ENCODE results near the gene ARHGAP45. TPM values are rescaled to one million over a fixed set of nuclear protein-coding genes. Genes with fewer than 3 reads are reported as not detected.
A peak's percentile ranks its signal among the peaks of the same experiment; 100 is the strongest.

The ARHGAP45 gene
- total and polyA plus RNA-seq, 9 of the 15 experiments (the other 6 are each of a cell fraction or from before 2014, with no cell fraction given): 0.08 to 22.1 (median 4.2) TPM

DNA sequence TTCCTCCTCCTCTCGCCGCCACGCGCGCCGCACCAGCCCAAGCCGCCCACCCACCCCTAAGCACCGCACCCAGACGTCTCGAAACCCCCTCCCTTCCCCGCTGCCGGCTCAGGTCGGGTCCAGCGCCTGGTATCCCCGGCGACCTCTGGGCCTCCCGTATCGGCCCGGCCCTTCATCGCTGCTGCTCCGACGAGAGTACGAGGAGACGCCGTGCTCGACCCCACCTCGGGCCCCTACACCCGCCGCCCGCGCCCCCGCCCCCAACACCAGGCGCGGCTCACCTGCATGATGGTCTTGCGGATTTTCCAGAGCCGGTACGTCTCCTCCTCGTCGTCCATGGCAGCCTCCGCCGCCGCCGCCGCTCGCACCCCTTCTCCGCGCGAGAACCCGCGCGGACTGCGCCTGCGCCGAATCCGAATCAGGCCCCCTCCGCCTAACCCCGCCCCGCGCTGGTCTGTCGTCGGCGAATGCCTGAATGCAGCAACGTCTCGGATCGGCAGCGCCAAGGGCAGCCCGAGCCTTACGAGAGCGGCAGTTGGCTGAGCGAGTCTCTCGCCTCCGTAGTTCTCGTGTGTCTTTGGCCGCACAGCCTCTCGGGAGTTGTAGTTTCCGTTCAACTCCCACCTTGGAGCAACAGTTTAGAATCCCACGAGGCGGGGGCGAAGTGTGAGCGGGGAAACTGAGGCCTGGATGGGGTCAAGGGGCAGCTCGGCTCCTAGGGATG lies 28.2 kb downstream of the ARHGAP45 start, which contains the start of gene POLR2E (continued):
- TF ChIP-seq NELFE (IDR thresholded peaks at IDR 0.05; ENCODE audit: insufficient read depth, insufficient read length) (no peak), SMARCC2 (IDR thresholded peaks at IDR 0.05; ENCODE audit: low read depth) (no peak), TBP (optimal IDR thresholded peaks at IDR 0.05; ENCODE audit: low read depth, low read length) (peak; percentile 67), ZNF551 (CRISPR knock-in tag; IDR thresholded peaks at IDR 0.05) (no peak), ZBTB1 (CRISPR knock-in tag; IDR thresholded peaks at IDR 0.05; ENCODE audit: borderline replicate concordance, low read depth) (no peak), PHB (CRISPR knock-in tag; IDR thresholded peaks at IDR 0.05) (no peak), HMG20B (CRISPR knock-in tag; IDR thresholded peaks at IDR 0.05) (no peak), JUN (IDR thresholded peaks at IDR 0.05; ENCODE audit: borderline replicate concordance, low read depth, low read length) (peak; percentile 56; the same call in 1 of the 2 replicates), JUN (CRISPR knock-in tag; IDR thresholded peaks at IDR 0.05; ENCODE audit: borderline replicate concordance) (no peak), CBX1 (IDR thresholded peaks at IDR 0.05; ENCODE audit: low read depth) (no peak), FOXJ3 (CRISPR knock-in tag; IDR thresholded peaks at IDR 0.05) (no peak), PRMT5 (CRISPR knock-in tag; IDR thresholded peaks at IDR 0.05) (no peak), CC2D1A (IDR thresholded peaks at IDR 0.05) (no peak), PTRF (tag; IDR thresholded peaks at IDR 0.05) (no peak), PRDM10 (IDR thresholded peaks at IDR 0.05; ENCODE audit: partially characterized antibody) (no peak), MCM7 (IDR thresholded peaks at IDR 0.05) (no peak), CHD4 (IDR thresholded peaks at IDR 0.05; ENCODE audit: insufficient read depth, insufficient replicate concordance, low read depth, low read length, poor library complexity, severe bottlenecking) (no peak), CCAR2 (IDR thresholded peaks at IDR 0.05; ENCODE audit: low read depth, low read length) (no peak), TARDBP (IDR thresholded peaks at IDR 0.05) (no peak), ZHX1 (conservative IDR thresholded peaks at IDR 0.05; ENCODE audit: low read length) (peak; percentile 85; the same call in 1 of the 2 replicates), ZNF780A (CRISPR knock-in tag; IDR thresholded peaks at IDR 0.05) (no peak), SMARCA5 (IDR thresholded peaks at IDR 0.05) (no peak)
- TF ChIP-seq, protein P1, sequence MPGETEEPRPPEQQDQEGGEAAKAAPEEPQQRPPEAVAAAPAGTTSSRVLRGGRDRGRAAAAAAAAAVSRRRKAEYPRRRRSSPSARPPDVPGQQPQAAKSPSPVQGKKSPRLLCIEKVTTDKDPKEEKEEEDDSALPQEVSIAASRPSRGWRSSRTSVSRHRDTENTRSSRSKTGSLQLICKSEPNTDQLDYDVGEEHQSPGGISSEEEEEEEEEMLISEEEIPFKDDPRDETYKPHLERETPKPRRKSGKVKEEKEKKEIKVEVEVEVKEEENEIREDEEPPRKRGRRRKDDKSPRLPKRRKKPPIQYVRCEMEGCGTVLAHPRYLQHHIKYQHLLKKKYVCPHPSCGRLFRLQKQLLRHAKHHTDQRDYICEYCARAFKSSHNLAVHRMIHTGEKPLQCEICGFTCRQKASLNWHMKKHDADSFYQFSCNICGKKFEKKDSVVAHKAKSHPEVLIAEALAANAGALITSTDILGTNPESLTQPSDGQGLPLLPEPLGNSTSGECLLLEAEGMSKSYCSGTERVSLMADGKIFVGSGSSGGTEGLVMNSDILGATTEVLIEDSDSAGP (CRISPR knock-in tag; IDR thresholded peaks at IDR 0.05): no peak
